HEK293 (cell line): ENCODE results near the gene GPR89A.
"Not testable (repeated sequence)": the region's sequence is repeated elsewhere in the genome, so short reads cannot be mapped to it uniquely, and the experiment has no call there.

Experiments used
- CTCF ChIA-PET: fragments of 350-600 bp; formaldehyde crosslinking; extraction: SDS; loops from one replicate; lab custom pipeline; 2021; ENCODE audit warnings: antibody characterized with exemption; lab: Yijun Ruan, JAX
- POLR2A ChIA-PET: fragments of 300-600 bp; formaldehyde crosslinking; extraction: SDS; loops from one replicate; lab custom pipeline; 2020; ENCODE audit warnings: antibody characterized with exemption, inconsistent platforms; lab: Yijun Ruan, JAX
- H3K27ac ChIP-seq: fragments of 200-500 bp; sonication (Bioruptor generic); 2 replicates; pipeline ENCODE4 v1.5.1; 2014; ENCODE audit warnings: low read depth, low read length, control low read depth, inconsistent platforms; ENCODE audit errors: extremely low read depth
- H3K36me3 ChIP-seq, 2 experiments: fragments of 200-500 bp in 1 of 2; sonication (Bioruptor generic) in 1 of 2; 1 replicate in 1 of 2; 2 replicates in 1 of 2; pipeline ENCODE4 v1.5.1; 2014 to 2017; ENCODE audit warnings: inconsistent platforms in 2 of 2, low read length in 2 of 2; ENCODE audit not compliant: control insufficient read depth in 2 of 2, insufficient read depth in 1 of 2
- H3K4me1 ChIP-seq: fragments of 200-500 bp; sonication (Bioruptor generic); 2 replicates; pipeline ENCODE4 v1.5.1; 2014; ENCODE audit warnings: mild to moderate bottlenecking, low read length, inconsistent platforms; ENCODE audit not compliant: control insufficient read depth, insufficient read depth
- H3K4me3 ChIP-seq: 2 replicates; pipeline ENCODE4 v1.5.1; 2011; ENCODE audit warnings: low read depth, mild to moderate bottlenecking, control low read depth, low read length, moderate library complexity
- H3K9me3 ChIP-seq: fragments of 200-500 bp; sonication (Bioruptor generic); 2 replicates; pipeline ENCODE4 v1.5.1; 2014; ENCODE audit warnings: low read depth, low read length, inconsistent platforms; ENCODE audit not compliant: control insufficient read depth, insufficient read depth
- GFI1B ChIP-seq: fragments of 450-650 bp; formaldehyde crosslinking; IDR thresholded peaks from 2 replicates; pipeline ENCODE4 v1.5.1; 2016; ENCODE audit warnings: missing biosample characterization, missing genetic modification characterization
- KLF7 ChIP-seq: fragments of 450-650 bp; formaldehyde crosslinking; IDR thresholded peaks from 2 replicates; pipeline ENCODE4 v1.5.1; 2016; ENCODE audit warnings: missing biosample characterization, missing genetic modification characterization, borderline replicate concordance
- MEIS1 ChIP-seq: sonication (generic); formaldehyde crosslinking; IDR thresholded peaks from 2 replicates; pipeline ENCODE4 v1.8.1; 2022; ENCODE audit warnings: missing genetic modification reagents, mild to moderate bottlenecking, borderline replicate concordance
- PRDM4 ChIP-seq: fragments of 450-650 bp; formaldehyde crosslinking; IDR thresholded peaks from 2 replicates; pipeline ENCODE4 v1.5.1; 2017; ENCODE audit warnings: missing biosample characterization, missing genetic modification characterization
- ZBTB1 ChIP-seq: fragments of 450-650 bp; formaldehyde crosslinking; IDR thresholded peaks from 2 replicates; pipeline ENCODE4 v1.5.1; 2016; ENCODE audit warnings: missing biosample characterization, missing genetic modification characterization
- ZBTB21 ChIP-seq: fragments of 450-650 bp; formaldehyde crosslinking; IDR thresholded peaks from 2 replicates; pipeline ENCODE4 v1.5.1; 2017; ENCODE audit warnings: missing biosample characterization, missing genetic modification characterization
- ZBTB8A ChIP-seq: fragments of 450-650 bp; formaldehyde crosslinking; IDR thresholded peaks from 2 replicates; pipeline ENCODE4 v1.5.1; 2016; ENCODE audit warnings: missing biosample characterization, missing genetic modification characterization
- ZNF138 ChIP-seq: fragments of 450-650 bp; formaldehyde crosslinking; IDR thresholded peaks from 2 replicates; pipeline ENCODE4 v1.5.1; 2016; ENCODE audit warnings: missing biosample characterization, missing genetic modification characterization, borderline replicate concordance
- ZNF140 ChIP-seq: fragments of 450-650 bp; formaldehyde crosslinking; IDR thresholded peaks from 2 replicates; pipeline ENCODE4 v1.5.1; 2016; ENCODE audit warnings: missing biosample characterization, missing genetic modification characterization
- ZNF19 ChIP-seq: fragments of 450-650 bp; formaldehyde crosslinking; IDR thresholded peaks from 2 replicates; pipeline ENCODE4; 2016; ENCODE audit warnings: missing biosample characterization, missing genetic modification characterization, low read depth
- ZNF202 ChIP-seq: fragments of 450-650 bp; formaldehyde crosslinking; IDR thresholded peaks from 2 replicates; pipeline ENCODE4 v1.5.1; 2016; ENCODE audit warnings: missing biosample characterization, missing genetic modification characterization, borderline replicate concordance
- ZNF266 ChIP-seq: fragments of 450-650 bp; formaldehyde crosslinking; IDR thresholded peaks from 2 replicates; pipeline ENCODE4 v1.5.1; 2016; ENCODE audit warnings: missing biosample characterization, missing genetic modification characterization, low read depth
- ZNF292 ChIP-seq: fragments of 450-650 bp; formaldehyde crosslinking; IDR thresholded peaks from 2 replicates; pipeline ENCODE4 v1.5.1; 2016; ENCODE audit warnings: low read depth, missing biosample characterization, missing genetic modification characterization, borderline replicate concordance
- ZNF394 ChIP-seq: fragments of 450-650 bp; formaldehyde crosslinking; IDR thresholded peaks from 2 replicates; pipeline ENCODE4 v1.5.1; 2016; ENCODE audit warnings: missing biosample characterization, missing genetic modification characterization, mild to moderate bottlenecking, moderate library complexity, borderline replicate concordance
- ZNF404 ChIP-seq: fragments of 450-650 bp; formaldehyde crosslinking; IDR thresholded peaks from 2 replicates; pipeline ENCODE4 v1.5.1; 2017; ENCODE audit warnings: missing biosample characterization, missing genetic modification characterization
- ZNF426 ChIP-seq: fragments of 450-650 bp; formaldehyde crosslinking; IDR thresholded peaks from 2 replicates; pipeline ENCODE4 v1.5.1; 2017; ENCODE audit warnings: missing biosample characterization, missing genetic modification characterization, mild to moderate bottlenecking, inconsistent platforms, moderate library complexity
- ZNF433 ChIP-seq: fragments of 450-650 bp; formaldehyde crosslinking; IDR thresholded peaks from 2 replicates; pipeline ENCODE4 v1.5.1; 2016; ENCODE audit warnings: missing biosample characterization, missing genetic modification characterization, low read depth
- ZNF473 ChIP-seq: fragments of 450-650 bp; formaldehyde crosslinking; IDR thresholded peaks from 2 replicates; pipeline ENCODE4 v1.5.1; 2017; ENCODE audit warnings: missing biosample characterization, missing genetic modification characterization
- ZNF510 ChIP-seq: fragments of 450-650 bp; formaldehyde crosslinking; IDR thresholded peaks from 2 replicates; pipeline ENCODE4 v1.5.1; 2018; ENCODE audit warnings: mild to moderate bottlenecking, missing genetic modification characterization, missing biosample characterization; ENCODE audit not compliant: insufficient replicate concordance
- ZNF544 ChIP-seq: fragments of 450-650 bp; formaldehyde crosslinking; IDR thresholded peaks from 2 replicates; pipeline ENCODE4 v1.5.0; 2017; ENCODE audit warnings: missing biosample characterization, missing genetic modification characterization
- ZNF555 ChIP-seq: fragments of 450-650 bp; formaldehyde crosslinking; conservative IDR thresholded peaks from 2 replicates; pipeline ENCODE4 v1.5.1; 2017; ENCODE audit warnings: missing biosample characterization, mild to moderate bottlenecking, missing genetic modification characterization, inconsistent platforms
- ZNF560 ChIP-seq: fragments of 450-650 bp; formaldehyde crosslinking; IDR thresholded peaks from 2 replicates; pipeline ENCODE4 v1.5.1; 2017; ENCODE audit warnings: missing biosample characterization, missing genetic modification characterization, borderline replicate concordance
- ZNF623 ChIP-seq: fragments of 450-650 bp; formaldehyde crosslinking; IDR thresholded peaks from 2 replicates; pipeline ENCODE4 v1.5.1; 2016; ENCODE audit warnings: missing biosample characterization, missing genetic modification characterization
- ZNF629 ChIP-seq: fragments of 450-650 bp; formaldehyde crosslinking; IDR thresholded peaks from 2 replicates; pipeline ENCODE4 v1.5.1; 2017; ENCODE audit warnings: missing biosample characterization, missing genetic modification characterization
- ZNF654 ChIP-seq: fragments of 450-650 bp; formaldehyde crosslinking; IDR thresholded peaks from 2 replicates; pipeline ENCODE4 v1.5.1; 2016; ENCODE audit warnings: low read depth, missing biosample characterization, missing genetic modification characterization
- ZNF664 ChIP-seq: fragments of 450-650 bp; formaldehyde crosslinking; IDR thresholded peaks from 2 replicates; pipeline ENCODE4 v1.5.1; 2016; ENCODE audit warnings: missing biosample characterization, missing genetic modification characterization
- ZXDB ChIP-seq: fragments of 450-650 bp; formaldehyde crosslinking; IDR thresholded peaks from 2 replicates; pipeline ENCODE4 v1.5.1; 2016; ENCODE audit warnings: missing biosample characterization, missing genetic modification characterization
- TF ChIP-seq, protein P1 (sequence below): fragments of 450-650 bp; formaldehyde crosslinking; IDR thresholded peaks from 2 replicates; pipeline ENCODE4 v1.5.1; 2016; ENCODE audit warnings: missing biosample characterization, missing genetic modification characterization
- TF ChIP-seq, protein P2 (sequence below): fragments of 450-650 bp; formaldehyde crosslinking; IDR thresholded peaks from 2 replicates; pipeline ENCODE4 v1.5.1; 2016; ENCODE audit warnings: missing biosample characterization, missing genetic modification characterization, borderline replicate concordance

GPR89A gene

GRCh38 chr1:145716641-145717345 lies 109.0 kb downstream of the GPR89A start (continued):
- TF ChIP-seq ZNF292 (tag by site-specific recombination) (no peak), ZXDB (tag by site-specific recombination) (no peak), PRDM4 (tag by site-specific recombination) (no peak), ZNF473 (tag by site-specific recombination) (no peak), ZNF544 (tag by site-specific recombination) (no peak)
- TF ChIP-seq, protein P1, sequence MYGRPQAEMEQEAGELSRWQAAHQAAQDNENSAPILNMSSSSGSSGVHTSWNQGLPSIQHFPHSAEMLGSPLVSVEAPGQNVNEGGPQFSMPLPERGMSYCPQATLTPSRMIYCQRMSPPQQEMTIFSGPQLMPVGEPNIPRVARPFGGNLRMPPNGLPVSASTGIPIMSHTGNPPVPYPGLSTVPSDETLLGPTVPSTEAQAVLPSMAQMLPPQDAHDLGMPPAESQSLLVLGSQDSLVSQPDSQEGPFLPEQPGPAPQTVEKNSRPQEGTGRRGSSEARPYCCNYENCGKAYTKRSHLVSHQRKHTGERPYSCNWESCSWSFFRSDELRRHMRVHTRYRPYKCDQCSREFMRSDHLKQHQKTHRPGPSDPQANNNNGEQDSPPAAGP (tag by site-specific recombination) = no peak

- CTCF ChIA-PET = no interaction called here
Observed at GRCh38 chr1:145717833-145718232, 110.0 kb downstream of the GPR89A start.

DNA sequence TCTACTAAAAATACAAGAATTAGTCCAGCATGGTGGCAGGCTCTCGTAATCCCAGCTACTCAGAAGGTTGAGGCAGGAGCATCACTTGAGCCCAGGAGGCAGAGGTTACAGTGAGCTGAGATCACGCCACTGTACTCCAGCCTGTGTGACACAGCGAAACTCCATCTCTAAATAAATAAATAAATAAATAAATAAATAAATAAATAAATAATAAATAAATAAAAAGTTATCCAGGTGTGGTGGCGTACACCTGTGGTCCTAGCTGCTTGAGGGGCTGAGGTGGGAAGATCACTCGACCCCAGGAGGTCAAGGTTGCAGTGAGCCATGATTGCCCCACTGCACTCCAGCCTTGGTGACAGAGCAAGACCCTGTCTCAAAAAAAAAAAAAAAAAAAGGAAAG lies 110.7 kb downstream of the GPR89A start:
- POLR2A ChIA-PET, H3K4me1 ChIP-seq, H3K27ac ChIP-seq, H3K9me3 ChIP-seq, H3K4me3 ChIP-seq, CTCF ChIA-PET, H3K36me3 ChIP-seq: not testable (repeated sequence)
- peak; percentile 69 for TF ChIP-seq ZNF664 (tag by site-specific recombination)
- peak; percentile 54; the same call in 1 of the 2 replicates for TF ChIP-seq KLF7 (tag by site-specific recombination)
- TF ChIP-seq ZNF19 (tag by site-specific recombination) = 0 out of 2 replicates have a peak, but pooled peaks have one; percentile 48
- TF ChIP-seq ZNF404 (tag by site-specific recombination) = peak; percentile 57; the same call in 1 of the 2 replicates
- TF ChIP-seq ZNF654 (tag by site-specific recombination) = peak; percentile 40; the same call in 1 of the 2 replicates
- peak; percentile 74 for TF ChIP-seq ZNF510 (tag by site-specific recombination)
- peak; percentile 87 for TF ChIP-seq ZNF555
- peak; percentile 59; the same call in 1 of the 2 replicates for TF ChIP-seq ZNF629 (tag by site-specific recombination)
- peak; percentile 69 for TF ChIP-seq ZBTB8A (tag by site-specific recombination)
- peak; percentile 86 for TF ChIP-seq ZNF426 (tag by site-specific recombination)
- TF ChIP-seq, protein P2, sequence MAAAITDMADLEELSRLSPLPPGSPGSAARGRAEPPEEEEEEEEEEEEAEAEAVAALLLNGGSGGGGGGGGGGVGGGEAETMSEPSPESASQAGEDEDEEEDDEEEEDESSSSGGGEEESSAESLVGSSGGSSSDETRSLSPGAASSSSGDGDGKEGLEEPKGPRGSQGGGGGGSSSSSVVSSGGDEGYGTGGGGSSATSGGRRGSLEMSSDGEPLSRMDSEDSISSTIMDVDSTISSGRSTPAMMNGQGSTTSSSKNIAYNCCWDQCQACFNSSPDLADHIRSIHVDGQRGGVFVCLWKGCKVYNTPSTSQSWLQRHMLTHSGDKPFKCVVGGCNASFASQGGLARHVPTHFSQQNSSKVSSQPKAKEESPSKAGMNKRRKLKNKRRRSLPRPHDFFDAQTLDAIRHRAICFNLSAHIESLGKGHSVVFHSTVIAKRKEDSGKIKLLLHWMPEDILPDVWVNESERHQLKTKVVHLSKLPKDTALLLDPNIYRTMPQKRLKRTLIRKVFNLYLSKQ (tag by site-specific recombination) = peak; percentile 76; the same call in 1 of the 2 replicates
- TF ChIP-seq ZNF560 (tag by site-specific recombination) = peak; percentile 81; the same call in 1 of the 2 replicates
- TF ChIP-seq ZNF433 (tag by site-specific recombination) = peak; percentile 73
- TF ChIP-seq ZNF266 (tag by site-specific recombination) = peak; percentile 94; the same call in 1 of the 2 replicates
- peak; percentile 81 for TF ChIP-seq ZNF140
- peak; percentile 34; the same call in 1 of the 2 replicates for TF ChIP-seq ZBTB21 (tag by site-specific recombination)
- 0 out of 2 replicates have a peak, but pooled peaks have one; percentile 44 for TF ChIP-seq GFI1B
- peak; percentile 94 for TF ChIP-seq ZNF394
- peak; percentile 69; the same call in 1 of the 2 replicates for TF ChIP-seq ZNF138 (tag by site-specific recombination)
- peak; percentile 89; the same call in 1 of the 2 replicates for TF ChIP-seq ZNF202 (tag by site-specific recombination)
- peak; percentile 78 for TF ChIP-seq ZNF623 (tag by site-specific recombination)
- TF ChIP-seq ZBTB1 (tag by site-specific recombination) = peak; percentile 65; the same call in 1 of the 2 replicates

More at GRCh38 chr1:145717833-145718232, 110.0 kb downstream of the GPR89A start:
- no peak overlapping the region for H3K4me3 ChIP-seq
- no peak for TF ChIP-seq ZNF473 (tag by site-specific recombination)
- no peak for TF ChIP-seq MEIS1 (CRISPR knock-in tag)
- TF ChIP-seq, all 188 proteins: peak for 0
- Histone ChIP-seq H3K4me1 (no peaks in the 10 kb centered on the region), H3K36me3 (no peaks in the 10 kb centered on the region; a peak in 1 of 3 replicates), H3K27ac (no peak overlapping the region), H3K9me3 (no peaks in the 10 kb centered on the region)
- POLR2A ChIA-PET = no interaction called here
